Cardiac muscle cell (in vitro differentiated cells and primary cell): ENCODE measurements around the gene DYSF. TPM values are rescaled to one million over a fixed set of nuclear protein-coding genes. Genes with fewer than 3 reads are reported as not detected.
"Not testable (repeated sequence)": the region's sequence is repeated elsewhere in the genome, so short reads cannot be mapped to it uniquely, and the experiment has no call there.

ENCODE experiments used
- DNase-seq, 2 donors: peaks; one replicate each; pipeline versions ENCODE4 v3.0.0 to v3.0.0-alpha.2; 2010 to 2017; ENCODE audit warnings: low read depth in 1 of 2, low spot score in 1 of 2
- H3K27ac ChIP-seq: fragments of 200-600 bp; sonication (generic); 2 replicates; pipeline ENCODE4 v1.5.1; 2016
- H3K27me3 ChIP-seq: fragments of 200-600 bp; sonication (generic); 2 replicates; pipeline ENCODE4 v1.6.0; 2016; ENCODE audit warnings: control low read depth
- H3K36me3 ChIP-seq: fragments of 200-600 bp; sonication (generic); 2 replicates; pipeline ENCODE4 v1.5.1; 2016; ENCODE audit warnings: control low read depth
- H3K4me1 ChIP-seq: fragments of 200-600 bp; sonication (generic); 2 replicates; pipeline ENCODE4 v1.8.1; 2017; ENCODE audit warnings: low read depth, mild to moderate bottlenecking, mixed run types
- H3K4me3 ChIP-seq: fragments of 200-600 bp; sonication (generic); 2 replicates; pipeline ENCODE4 v1.5.1; 2016; ENCODE audit warnings: mild to moderate bottlenecking
- H3K9me3 ChIP-seq: fragments of 200-600 bp; sonication (generic); 2 replicates; pipeline ENCODE4 v1.5.1; 2017; ENCODE audit warnings: low read depth, mild to moderate bottlenecking, control low read depth
- CTCF ChIP-seq: IDR thresholded peaks from 2 replicates; pipeline ENCODE4 v1.5.1; 2012; ENCODE audit warnings: low read depth, mild to moderate bottlenecking, low read length
- polyA plus RNA-seq: library from polyadenylated mRNA; unstranded; fragments of >200 nt; fragmentation: Nextera tagmentation; extraction: Ambion mirVana; gene quantifications from 2 replicates; pipeline ENCODE4 v1.2.1, GENCODE V29; 2016
- total RNA-seq: library from RNA; depleted of rRNA; stranded (reverse); fragments of >200 nt; gene quantifications from 2 replicates; pipeline ENCODE4 v1.2.3, GENCODE V29; 2016

Gene DYSF
- total and polyA plus RNA-seq, 2 experiments from 2014 or later: 34.6 to 57.4 TPM

GRCh38 chr2:71643674-71644357 lies 190.5 kb downstream of the DYSF start:
- TF ChIP-seq CTCF: no peak
- Histone ChIP-seq H3K4me3 (no peak overlapping the region), H3K27ac (no peak overlapping the region), H3K4me1 (no peaks in the 10 kb centered on the region), H3K36me3 (no peaks in the 10 kb centered on the region), H3K9me3 (no peaks in the 10 kb centered on the region), H3K27me3 (no peaks in the 10 kb centered on the region)
- DNase-seq: no peak

- Histone ChIP-seq H3K4me3 (no peak overlapping the region), H3K4me1 (no peaks in the 10 kb centered on the region), H3K9me3 (no peaks in the 10 kb centered on the region), H3K27me3 (no peaks in the 10 kb centered on the region), H3K36me3 (no peaks in the 10 kb centered on the region), H3K27ac (no peak overlapping the region)
- DNase-seq: peak in 1 of 2 donors; percentile 50
- no peak for TF ChIP-seq CTCF
Measured at GRCh38 chr2:71646028-71646427, 192.7 kb downstream of the DYSF start.

- peak in 1 of 2 donors; percentile 41 for DNase-seq
- H3K36me3 ChIP-seq: no peaks in the 10 kb centered on the region
- H3K4me1 ChIP-seq: peaks cover 4% of the 10 kb centered on the region
- H3K9me3 ChIP-seq: no peaks in the 10 kb centered on the region
- H3K27me3 ChIP-seq: no peaks in the 10 kb centered on the region
- H3K27ac ChIP-seq: no peak overlapping the region
- H3K4me3 ChIP-seq: no peak overlapping the region
- no peak for TF ChIP-seq CTCF
Measured at GRCh38 chr2:71647356-71647755, 194.0 kb downstream of the DYSF start.

GRCh38 chr2:71655498-71655897 lies 202.1 kb downstream of the DYSF start:
- Histone ChIP-seq H3K27ac (no peak overlapping the region), H3K36me3 (no peaks in the 10 kb centered on the region), H3K4me3 (no peak overlapping the region), H3K27me3 (no peaks in the 10 kb centered on the region), H3K9me3 (no peaks in the 10 kb centered on the region), H3K4me1 (peaks cover 4% of the 10 kb centered on the region)
- TF ChIP-seq CTCF: no peak
- no peak for DNase-seq

- H3K4me3 ChIP-seq, H3K4me1 ChIP-seq, H3K27ac ChIP-seq, H3K9me3 ChIP-seq, H3K36me3 ChIP-seq, H3K27me3 ChIP-seq, DNase-seq: not testable (repeated sequence)
Measured at GRCh38 chr2:71658256-71658655, 204.9 kb downstream of the DYSF start.

GRCh38 chr2:71658771-71659170 lies 205.4 kb downstream of the DYSF start:
- H3K4me1 ChIP-seq: no peaks in the 10 kb centered on the region
- no peaks in the 10 kb centered on the region for H3K36me3 ChIP-seq
- H3K27me3 ChIP-seq: no peaks in the 10 kb centered on the region
- H3K9me3 ChIP-seq: no peaks in the 10 kb centered on the region
- no peak for TF ChIP-seq CTCF
- H3K27ac ChIP-seq: no peak overlapping the region
- no peak for DNase-seq
- no peak overlapping the region for H3K4me3 ChIP-seq
